OCI-LY1 (cell line): ENCODE data around the gene ZCCHC14.

Source experiments
- EZH2 ChIP-seq: fragments of 200-600 bp; sonication (generic), shearing (Covaris generic); IDR thresholded peaks from 2 replicates; pipeline ENCODE4 v1.8.0; 2017; ENCODE audit warnings: borderline replicate concordance, mixed run types, mild to moderate bottlenecking, antibody characterized with exemption, low read length, moderate library complexity, mixed read lengths
- TF ChIP-seq, protein P1 (sequence below): fragments of 200-600 bp; sonication (generic), shearing (Covaris generic); IDR thresholded peaks from 2 replicates; pipeline ENCODE4 v1.5.1; 2017; ENCODE audit warnings: mild to moderate bottlenecking, antibody characterized with exemption, low read length, moderate library complexity, mixed read lengths

DNA sequence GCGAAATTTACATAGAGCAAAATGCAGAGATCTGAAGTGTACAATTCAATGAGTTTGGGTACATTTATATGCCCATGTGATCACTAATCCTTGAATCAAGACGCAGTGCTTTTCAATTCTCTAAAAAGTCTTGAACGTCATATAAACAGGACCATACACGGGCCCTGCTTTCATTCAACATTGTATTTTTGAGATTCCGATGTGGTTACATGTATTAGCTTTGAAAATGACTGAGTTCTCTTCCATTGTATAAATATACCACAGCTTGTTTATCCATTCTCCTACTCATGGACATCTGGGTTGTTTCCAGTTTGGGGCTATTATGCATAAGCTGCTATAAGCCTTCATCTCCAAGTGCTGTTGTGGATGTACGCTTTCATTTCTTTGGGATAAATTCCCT is 45.5 kb downstream of the ZCCHC14 start:
- TF ChIP-seq EZH2, result no peak
- TF ChIP-seq, protein P1, sequence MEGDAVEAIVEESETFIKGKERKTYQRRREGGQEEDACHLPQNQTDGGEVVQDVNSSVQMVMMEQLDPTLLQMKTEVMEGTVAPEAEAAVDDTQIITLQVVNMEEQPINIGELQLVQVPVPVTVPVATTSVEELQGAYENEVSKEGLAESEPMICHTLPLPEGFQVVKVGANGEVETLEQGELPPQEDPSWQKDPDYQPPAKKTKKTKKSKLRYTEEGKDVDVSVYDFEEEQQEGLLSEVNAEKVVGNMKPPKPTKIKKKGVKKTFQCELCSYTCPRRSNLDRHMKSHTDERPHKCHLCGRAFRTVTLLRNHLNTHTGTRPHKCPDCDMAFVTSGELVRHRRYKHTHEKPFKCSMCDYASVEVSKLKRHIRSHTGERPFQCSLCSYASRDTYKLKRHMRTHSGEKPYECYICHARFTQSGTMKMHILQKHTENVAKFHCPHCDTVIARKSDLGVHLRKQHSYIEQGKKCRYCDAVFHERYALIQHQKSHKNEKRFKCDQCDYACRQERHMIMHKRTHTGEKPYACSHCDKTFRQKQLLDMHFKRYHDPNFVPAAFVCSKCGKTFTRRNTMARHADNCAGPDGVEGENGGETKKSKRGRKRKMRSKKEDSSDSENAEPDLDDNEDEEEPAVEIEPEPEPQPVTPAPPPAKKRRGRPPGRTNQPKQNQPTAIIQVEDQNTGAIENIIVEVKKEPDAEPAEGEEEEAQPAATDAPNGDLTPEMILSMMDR, result no peak
